A549 (cell line): Measurements from ENCODE around the gene ELAVL1.

ENCODE experiments used
- RCOR1 ChIP-seq: fragments of 150-350 bp; IDR thresholded peaks from 2 replicates; pipeline ENCODE4 v1.6.1; 2014; ENCODE audit warnings: antibody characterized with exemption, low read length, low read depth
- ZC3H11A ChIP-seq: fragments of 450-650 bp; IDR thresholded peaks from 2 replicates; pipeline ENCODE4 v1.6.1; 2014; ENCODE audit warnings: antibody characterized with exemption, mild to moderate bottlenecking
- ZFP36 ChIP-seq: fragments of 450-650 bp; IDR thresholded peaks from 2 replicates; pipeline ENCODE4 v1.6.1; 2014; ENCODE audit warnings: borderline replicate concordance; ENCODE audit not compliant: partially characterized antibody
- TF ChIP-seq, protein P1 (sequence below): IDR thresholded peaks from 2 replicates; pipeline ENCODE4 v1.6.1; 2012

DNA sequence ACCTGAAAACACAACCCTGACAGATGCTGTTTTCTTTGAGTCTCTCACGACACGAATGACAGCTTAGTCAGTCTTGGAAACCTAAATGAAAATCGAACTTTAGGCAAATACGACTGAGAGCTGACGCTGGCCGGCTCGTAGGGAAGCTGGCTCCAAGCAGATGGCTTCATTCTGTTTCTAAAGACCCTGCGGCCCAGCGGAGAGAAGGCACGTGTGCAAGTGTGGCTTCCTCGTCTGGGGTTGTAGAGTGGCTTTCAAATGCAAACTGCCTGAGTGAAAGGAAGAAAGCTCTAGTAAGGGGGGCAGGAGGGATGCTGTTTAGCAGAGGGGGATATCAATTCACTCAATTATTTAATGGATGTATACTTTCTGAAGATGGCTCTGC, 35.9 kb downstream of the ELAVL1 start:
- TF ChIP-seq ZC3H11A = no peak
- TF ChIP-seq RCOR1 = no peak
- TF ChIP-seq, protein P1, sequence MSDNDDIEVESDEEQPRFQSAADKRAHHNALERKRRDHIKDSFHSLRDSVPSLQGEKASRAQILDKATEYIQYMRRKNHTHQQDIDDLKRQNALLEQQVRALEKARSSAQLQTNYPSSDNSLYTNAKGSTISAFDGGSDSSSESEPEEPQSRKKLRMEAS = no peak
- no peak for TF ChIP-seq ZFP36
